GM18502 (cell line): ENCODE measurements around the gene ITGAV.

ENCODE experiments used
- ATAC-seq: cut with Tn5 transposase; IDR thresholded peaks from one replicate; pipeline ENCODE4 v1.9.1; 2021; ENCODE audit warnings: mild to moderate bottlenecking; ENCODE audit not compliant: unreplicated experiment, poor library complexity

The ITGAV gene

DNA sequence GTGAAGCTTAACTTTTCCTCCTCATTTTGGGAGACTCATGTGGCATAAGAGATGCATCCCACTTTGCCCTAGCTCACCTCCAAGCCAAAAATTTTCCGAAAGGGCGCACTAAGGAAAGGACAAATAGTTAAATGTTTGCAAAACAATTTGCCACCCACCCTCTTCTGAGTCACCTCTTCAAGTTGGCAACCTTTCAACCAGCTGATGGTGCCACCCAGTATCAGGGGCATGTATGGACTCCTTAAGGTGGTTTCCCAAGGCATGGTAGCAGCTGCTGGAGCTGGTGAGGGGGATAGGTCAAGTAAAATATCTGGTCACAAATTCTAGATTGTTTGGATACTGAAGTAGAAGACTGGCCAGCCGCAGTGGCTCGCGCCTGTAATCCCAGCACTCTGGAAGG lies 17.2 kb upstream of the ITGAV start:
- no peak for ATAC-seq

DNA sequence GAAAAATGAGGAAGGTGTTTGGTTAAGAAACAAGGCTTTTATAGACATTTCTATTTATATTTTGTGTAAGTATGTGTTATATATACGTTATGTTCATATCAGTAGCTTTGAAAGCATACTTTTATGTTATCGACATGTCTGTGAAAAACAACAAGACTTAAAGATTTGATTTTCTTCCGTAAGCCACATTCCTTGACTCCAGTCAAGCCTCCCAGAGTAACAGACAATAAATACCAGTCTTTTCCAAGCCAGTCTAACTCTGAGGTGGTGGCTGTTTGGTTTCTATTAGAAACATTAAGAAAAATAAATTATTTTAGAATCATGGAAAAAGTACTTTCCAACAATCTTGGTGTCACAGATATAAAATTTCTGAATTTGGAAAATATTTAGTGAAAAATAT lies 16.3 kb upstream of the ITGAV start:
- ATAC-seq = no peak

GRCh38 chr2:186575302-186575701 lies 14.6 kb upstream of the ITGAV start:
- ATAC-seq = peak; percentile 70

- ATAC-seq = no peak
Observed at GRCh38 chr2:186575856-186576255, 14.0 kb upstream of the ITGAV start.

GRCh38 chr2:186576614-186577013 lies 13.2 kb upstream of the ITGAV start:
- no peak for ATAC-seq

GRCh38 chr2:186582698-186583097 lies 7.2 kb upstream of the ITGAV start:
- no peak for ATAC-seq

GRCh38 chr2:186584053-186584452 lies 5.8 kb upstream of the ITGAV start:
- no peak for ATAC-seq

GRCh38 chr2:186588421-186588820 lies 1.4 kb upstream of the ITGAV start:
- no peak for ATAC-seq

DNA sequence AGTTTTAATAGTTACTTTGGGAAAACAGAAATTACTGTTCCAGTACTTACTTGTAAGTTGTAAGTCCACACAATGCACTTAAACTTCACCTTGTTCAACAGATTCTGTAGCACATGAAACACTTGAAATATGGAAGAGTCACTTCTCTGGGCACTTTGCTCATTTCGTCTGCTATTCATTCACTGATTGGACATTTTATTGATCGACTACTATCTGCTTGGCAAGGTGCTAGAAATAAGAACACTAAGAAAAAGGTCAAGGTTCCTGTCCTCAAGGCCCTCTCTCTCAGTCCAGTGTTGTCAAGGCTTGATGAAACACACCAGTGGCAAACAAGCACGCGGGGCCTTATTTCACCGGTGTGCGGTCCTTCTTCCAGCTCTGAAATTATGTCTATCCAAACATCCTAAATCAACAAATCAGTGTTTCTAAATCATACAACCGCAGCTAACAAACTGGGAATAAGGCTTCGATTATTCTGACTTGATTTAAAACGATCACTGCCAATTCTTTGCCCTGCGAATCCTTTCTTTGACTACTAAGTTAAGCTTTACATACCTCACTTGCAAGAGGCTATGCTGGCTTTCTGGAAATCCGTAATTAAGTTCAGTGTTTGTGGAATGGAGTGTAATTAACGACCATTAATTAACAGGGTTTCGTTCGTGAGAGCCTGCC lies 780 bp upstream of the ITGAV start:
- ATAC-seq = no peak

DNA sequence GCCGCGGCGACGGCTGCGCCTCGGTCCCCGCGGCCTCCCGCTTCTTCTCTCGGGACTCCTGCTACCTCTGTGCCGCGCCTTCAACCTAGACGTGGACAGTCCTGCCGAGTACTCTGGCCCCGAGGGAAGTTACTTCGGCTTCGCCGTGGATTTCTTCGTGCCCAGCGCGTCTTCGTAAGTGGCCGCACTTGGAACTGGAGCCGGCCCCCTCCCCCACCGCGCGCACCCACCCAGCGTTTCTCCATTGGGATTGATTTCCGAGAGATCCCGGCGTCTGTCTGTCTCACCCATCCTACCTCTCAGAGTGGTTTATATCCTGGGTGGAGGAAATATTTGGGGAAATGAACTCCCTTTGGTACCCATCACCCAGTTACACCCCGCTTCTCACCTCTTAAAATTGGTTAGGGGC lies 498 bp downstream of the ITGAV start:
- ATAC-seq = no peak

DNA sequence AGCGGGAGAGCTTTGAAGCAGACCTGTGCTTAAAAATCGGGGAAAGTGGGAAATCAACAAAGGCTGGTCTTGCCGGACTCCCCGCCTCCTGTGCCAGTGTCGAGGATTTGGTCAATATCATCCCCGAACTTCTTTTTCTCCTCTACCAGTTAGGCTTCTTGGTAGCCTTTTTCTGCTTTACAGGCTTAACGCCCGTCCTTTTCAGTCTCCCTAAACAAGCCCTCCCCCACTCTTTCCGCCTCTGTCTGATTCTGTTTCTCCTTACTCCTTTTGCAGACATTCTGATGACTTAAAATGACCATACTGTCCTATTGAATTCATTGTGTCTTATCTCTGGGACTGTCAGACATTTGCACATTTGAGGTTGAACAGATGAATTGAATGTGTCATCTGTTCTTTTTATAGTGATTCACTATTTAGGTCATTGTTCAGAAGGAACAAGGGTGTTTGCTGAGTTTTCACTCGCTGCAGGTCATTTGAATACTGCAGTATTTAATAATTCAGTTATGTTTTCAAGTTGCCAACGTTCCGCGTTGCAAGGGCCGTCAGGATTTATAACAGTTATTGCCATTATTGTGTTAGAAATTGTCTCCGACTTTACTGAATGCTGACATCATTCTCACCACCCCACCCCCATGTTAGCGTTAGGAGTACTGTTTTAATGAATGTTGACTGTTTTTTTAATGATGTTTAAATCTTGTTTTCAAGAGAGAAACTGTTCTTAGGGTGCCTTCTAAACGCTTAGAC lies 1.1 kb downstream of the ITGAV start:
- ATAC-seq = peak; percentile 23

GRCh38 chr2:186591506-186591890 lies 1.6 kb downstream of the ITGAV start:
- ATAC-seq = no peak

- ATAC-seq = no peak
Observed at GRCh38 chr2:186592137-186592875, 2.5 kb downstream of the ITGAV start.

- no peak for ATAC-seq
Observed at GRCh38 chr2:186593523-186593922, 3.7 kb downstream of the ITGAV start.

DNA sequence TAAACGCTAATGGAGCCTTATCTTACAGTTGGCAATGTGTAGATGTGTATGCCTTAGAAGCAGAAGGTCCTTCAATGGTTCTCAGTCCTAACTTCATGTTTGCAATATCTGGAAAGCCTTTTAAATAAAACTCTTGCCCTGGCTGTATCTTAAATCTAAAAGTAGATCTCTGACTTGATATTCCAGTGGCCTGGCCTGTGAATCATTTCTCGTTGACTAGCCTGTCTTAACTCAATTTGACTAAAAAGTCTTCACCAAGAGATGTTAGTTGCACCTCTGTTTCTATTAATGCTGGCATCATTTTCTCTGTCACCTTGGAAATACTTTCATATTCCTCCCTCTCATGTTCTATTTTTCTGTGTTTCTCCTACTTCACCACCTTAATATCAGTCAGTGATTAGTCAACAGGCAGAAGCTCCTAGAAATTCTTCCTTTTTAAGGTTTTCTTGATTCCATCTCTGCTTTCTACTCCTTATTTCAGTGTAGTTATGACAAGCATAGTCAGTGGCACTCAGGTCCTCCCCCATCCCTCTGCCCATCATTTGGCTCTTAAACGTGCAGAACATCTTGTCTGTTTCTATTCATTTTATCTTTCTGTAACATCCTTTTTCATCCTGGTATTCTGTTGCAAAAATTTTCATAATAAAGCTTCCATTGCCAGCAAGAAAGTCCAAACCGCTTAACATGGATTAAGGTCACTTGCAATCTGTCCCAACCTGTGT lies 4.3 kb downstream of the ITGAV start:
- no peak for ATAC-seq

DNA sequence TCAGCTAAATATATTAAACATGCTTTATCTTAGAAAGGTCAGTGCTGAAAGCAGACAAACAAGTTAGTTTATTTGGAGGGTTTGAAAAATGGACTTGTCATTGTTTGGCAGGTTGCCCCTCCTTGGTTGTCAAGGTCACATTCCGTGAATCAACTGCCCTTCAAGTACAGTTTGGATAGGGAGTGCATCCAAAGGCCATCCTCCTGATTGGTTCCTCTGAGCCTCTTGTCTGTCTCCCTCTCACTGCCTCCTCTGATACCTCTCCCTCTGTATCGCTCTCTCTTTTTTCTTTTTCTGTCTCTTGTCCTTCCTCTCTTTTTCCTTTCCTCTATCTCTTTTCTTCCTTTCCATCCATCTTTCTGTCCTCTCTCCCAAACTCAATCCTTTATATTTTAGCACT lies 5.4 kb downstream of the ITGAV start:
- ATAC-seq = no peak

- no peak for ATAC-seq
Observed at GRCh38 chr2:186599186-186599778, 9.4 kb downstream of the ITGAV start.

GRCh38 chr2:186603286-186603685 lies 13.4 kb downstream of the ITGAV start:
- ATAC-seq = no peak

DNA sequence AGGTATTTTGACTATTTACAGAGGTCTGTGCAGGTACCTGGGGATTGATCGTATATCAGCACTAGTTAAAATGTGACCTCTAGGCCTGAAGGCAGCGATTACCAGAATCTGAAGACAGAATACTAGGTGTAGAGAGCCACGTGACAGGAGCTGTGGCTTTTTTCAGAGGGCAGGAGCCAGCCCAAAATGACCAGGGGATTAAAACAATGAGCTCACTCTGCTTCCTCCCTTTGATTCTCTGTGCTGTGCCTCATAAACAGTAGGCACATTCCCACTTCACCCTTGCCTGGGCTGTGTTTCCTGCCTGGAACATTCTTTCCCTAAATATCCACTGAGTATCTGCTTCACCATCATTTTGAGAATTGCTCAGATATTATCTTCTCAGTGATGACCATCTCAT lies 15.2 kb downstream of the ITGAV start:
- ATAC-seq = no peak

- no peak for ATAC-seq
Observed at GRCh38 chr2:186607660-186608324, 17.9 kb downstream of the ITGAV start.
